Stimulated activated naive CD8-positive, alpha-beta T cell treated with anti-CD3 and anti-CD28 coated beads, Interleukin-15, Interleukin-2, amounts not matched to agents 100 ng/mL and 50 ng/mL, for 24 hours (primary cell): ENCODE data around the gene FZD7.

Experiments used
- H3K27ac Mint-ChIP-seq: one replicate; pipeline ENCODE4 v1.8.0; 2021; ENCODE audit warnings: mild to moderate bottlenecking, mixed read lengths
- H3K27me3 Mint-ChIP-seq: one replicate; pipeline ENCODE4 v1.8.0; 2021; ENCODE audit warnings: mixed read lengths
- H3K36me3 Mint-ChIP-seq: one replicate; pipeline ENCODE4 v1.8.0; 2021; ENCODE audit warnings: low read depth, mixed read lengths
- H3K4me1 Mint-ChIP-seq: one replicate; pipeline ENCODE4 v1.8.0; 2021; ENCODE audit warnings: low read depth, mixed read lengths
- H3K4me3 Mint-ChIP-seq: one replicate; pipeline ENCODE4 v1.8.0; 2021; ENCODE audit warnings: mild to moderate bottlenecking, mixed read lengths
- H3K9me3 Mint-ChIP-seq: one replicate; pipeline ENCODE4 v1.8.0; 2021; ENCODE audit warnings: mixed read lengths

The FZD7 gene

GRCh38 chr2:202005272-202005887, 28.3 kb upstream of the FZD7 start:
- Mint-ChIP-seq H3K27ac (no peak overlapping the region), H3K27me3 (peaks cover 10% of the 10 kb centered on the region), H3K4me1 (peaks cover 20% of the 10 kb centered on the region), H3K36me3 (no peaks in the 10 kb centered on the region), H3K9me3 (no peaks in the 10 kb centered on the region), H3K4me3 (no peak overlapping the region)

- H3K27me3 Mint-ChIP-seq = peaks cover 14% of the 10 kb centered on the region
- no peaks in the 10 kb centered on the region for H3K9me3 Mint-ChIP-seq
- no peaks in the 10 kb centered on the region for H3K36me3 Mint-ChIP-seq
- peaks cover 20% of the 10 kb centered on the region for H3K4me1 Mint-ChIP-seq
- H3K27ac Mint-ChIP-seq = no peak overlapping the region
- no peak overlapping the region for H3K4me3 Mint-ChIP-seq
These were observed 27.4 kb upstream of the FZD7 start for GRCh38 chr2:202006301-202006700.

GRCh38 chr2:202007015-202007982, 26.4 kb upstream of the FZD7 start:
- no peaks in the 10 kb centered on the region for H3K9me3 Mint-ChIP-seq
- H3K27me3 Mint-ChIP-seq = peaks cover 17% of the 10 kb centered on the region
- H3K4me1 Mint-ChIP-seq = peaks cover 20% of the 10 kb centered on the region
- no peaks in the 10 kb centered on the region for H3K36me3 Mint-ChIP-seq
- no peak overlapping the region for H3K27ac Mint-ChIP-seq
- H3K4me3 Mint-ChIP-seq = no peak overlapping the region

GRCh38 chr2:202007983-202008354, 25.7 kb upstream of the FZD7 start:
- Mint-ChIP-seq H3K9me3 (no peaks in the 10 kb centered on the region), H3K4me1 (peaks cover 17% of the 10 kb centered on the region), H3K36me3 (no peaks in the 10 kb centered on the region), H3K27ac (no peak overlapping the region), H3K4me3 (no peak overlapping the region), H3K27me3 (peaks cover 22% of the 10 kb centered on the region)

GRCh38 chr2:202009019-202009481, 24.6 kb upstream of the FZD7 start:
- Mint-ChIP-seq H3K27me3 (peaks cover 25% of the 10 kb centered on the region), H3K4me1 (peaks cover 12% of the 10 kb centered on the region), H3K27ac (no peak overlapping the region), H3K36me3 (no peaks in the 10 kb centered on the region), H3K9me3 (no peaks in the 10 kb centered on the region), H3K4me3 (no peak overlapping the region)

GRCh38 chr2:202009581-202009980, 24.1 kb upstream of the FZD7 start:
- peaks cover 12% of the 10 kb centered on the region for H3K4me1 Mint-ChIP-seq
- no peaks in the 10 kb centered on the region for H3K9me3 Mint-ChIP-seq
- peaks cover 25% of the 10 kb centered on the region for H3K27me3 Mint-ChIP-seq

GRCh38 chr2:202014318-202014717, 19.3 kb upstream of the FZD7 start:
- Mint-ChIP-seq H3K4me1 (no peaks in the 10 kb centered on the region), H3K27ac (no peak overlapping the region), H3K9me3 (no peaks in the 10 kb centered on the region), H3K36me3 (no peaks in the 10 kb centered on the region), H3K27me3 (peaks cover 36% of the 10 kb centered on the region), H3K4me3 (no peak overlapping the region)

More at GRCh38 chr2:202009581-202009980, 24.1 kb upstream of the FZD7 start:
- Mint-ChIP-seq H3K27ac (no peak overlapping the region), H3K4me3 (no peak overlapping the region), H3K36me3 (no peaks in the 10 kb centered on the region)

GRCh38 chr2:202014759-202015211, 18.9 kb upstream of the FZD7 start:
- Mint-ChIP-seq H3K36me3 (no peaks in the 10 kb centered on the region), H3K27ac (no peak overlapping the region), H3K27me3 (peaks cover 32% of the 10 kb centered on the region), H3K4me3 (no peak overlapping the region), H3K4me1 (no peaks in the 10 kb centered on the region), H3K9me3 (no peaks in the 10 kb centered on the region)

- H3K27me3 Mint-ChIP-seq = peaks cover 26% of the 10 kb centered on the region
- no peaks in the 10 kb centered on the region for H3K9me3 Mint-ChIP-seq
- no peaks in the 10 kb centered on the region for H3K36me3 Mint-ChIP-seq
- no peak overlapping the region for H3K27ac Mint-ChIP-seq
- H3K4me1 Mint-ChIP-seq = no peaks in the 10 kb centered on the region
- H3K4me3 Mint-ChIP-seq = no peak overlapping the region
These were observed 18.2 kb upstream of the FZD7 start for GRCh38 chr2:202015471-202015870.

GRCh38 chr2:202016579-202017227, 17.0 kb upstream of the FZD7 start:
- Mint-ChIP-seq H3K27ac (no peak overlapping the region), H3K36me3 (no peaks in the 10 kb centered on the region), H3K9me3 (no peaks in the 10 kb centered on the region), H3K4me3 (no peak overlapping the region), H3K4me1 (no peaks in the 10 kb centered on the region), H3K27me3 (peaks cover 20% of the 10 kb centered on the region)

GRCh38 chr2:202017940-202018339, 15.7 kb upstream of the FZD7 start:
- H3K27ac Mint-ChIP-seq = no peak overlapping the region
- H3K4me3 Mint-ChIP-seq = no peak overlapping the region
- no peaks in the 10 kb centered on the region for H3K9me3 Mint-ChIP-seq
- H3K36me3 Mint-ChIP-seq = no peaks in the 10 kb centered on the region
- H3K27me3 Mint-ChIP-seq = peaks cover 15% of the 10 kb centered on the region
- H3K4me1 Mint-ChIP-seq = no peaks in the 10 kb centered on the region

- H3K36me3 Mint-ChIP-seq = no peaks in the 10 kb centered on the region
- H3K4me3 Mint-ChIP-seq = no peak overlapping the region
- H3K4me1 Mint-ChIP-seq = no peaks in the 10 kb centered on the region
- H3K27ac Mint-ChIP-seq = no peak overlapping the region
- peaks cover 14% of the 10 kb centered on the region for H3K27me3 Mint-ChIP-seq
- H3K9me3 Mint-ChIP-seq = no peaks in the 10 kb centered on the region
These were observed 14.7 kb upstream of the FZD7 start for GRCh38 chr2:202018950-202019349.

GRCh38 chr2:202019689-202020450, 13.8 kb upstream of the FZD7 start:
- Mint-ChIP-seq H3K36me3 (no peaks in the 10 kb centered on the region), H3K9me3 (no peaks in the 10 kb centered on the region), H3K27ac (no peak overlapping the region), H3K27me3 (peaks cover 19% of the 10 kb centered on the region), H3K4me3 (no peak overlapping the region), H3K4me1 (no peaks in the 10 kb centered on the region)

GRCh38 chr2:202022755-202023154, 10.9 kb upstream of the FZD7 start:
- H3K27ac Mint-ChIP-seq = no peak overlapping the region
- H3K9me3 Mint-ChIP-seq = no peaks in the 10 kb centered on the region
- H3K36me3 Mint-ChIP-seq = no peaks in the 10 kb centered on the region
- peaks cover 20% of the 10 kb centered on the region for H3K27me3 Mint-ChIP-seq
- no peak overlapping the region for H3K4me3 Mint-ChIP-seq
- H3K4me1 Mint-ChIP-seq = no peaks in the 10 kb centered on the region
